ENCODE results near the gene UGT1A1.

UGT1A1 gene

GRCh38 chr2:233756429-233757081 lies 3.5 kb upstream of the UGT1A1 start:
- in situ Hi-C loops (cut with MboI; ENCODE audit: low sequenced_read_pairs) = no loop called here

GRCh38 chr2:233758141-233758540 lies 1.9 kb upstream of the UGT1A1 start:
- in situ Hi-C loops (cut with MboI; ENCODE audit: low sequenced_read_pairs) = no loop called here

- in situ Hi-C loops (cut with MboI; ENCODE audit: low sequenced_read_pairs) = no loop called here
Measured at GRCh38 chr2:233758849-233759248, 1.2 kb upstream of the UGT1A1 start.

- in situ Hi-C loops (cut with MboI; ENCODE audit: low sequenced_read_pairs) = no loop called here
Measured at GRCh38 chr2:233761040-233761769, 1.1 kb downstream of the UGT1A1 start.

- in situ Hi-C loops (cut with MboI; ENCODE audit: low sequenced_read_pairs) = no loop called here
Measured at GRCh38 chr2:233764264-233764663, 4.2 kb downstream of the UGT1A1 start.

- in situ Hi-C loops (cut with MboI; ENCODE audit: low sequenced_read_pairs) = no loop called here
Measured at GRCh38 chr2:233764761-233765160, 4.7 kb downstream of the UGT1A1 start.

- in situ Hi-C loops (cut with MboI; ENCODE audit: low sequenced_read_pairs) = no loop called here
Measured at GRCh38 chr2:233766416-233766815, 6.3 kb downstream of the UGT1A1 start.

- in situ Hi-C loops (cut with MboI; ENCODE audit: low sequenced_read_pairs) = no loop called here
Measured at GRCh38 chr2:233768076-233768475, 8.0 kb downstream of the UGT1A1 start.

- in situ Hi-C loops (cut with MboI; ENCODE audit: low sequenced_read_pairs) = no loop called here
Measured at GRCh38 chr2:233769260-233769659, 9.2 kb downstream of the UGT1A1 start.

GRCh38 chr2:233772153-233772552 lies 12.1 kb downstream of the UGT1A1 start:
- in situ Hi-C loops (cut with MboI; ENCODE audit: low sequenced_read_pairs) = no loop called here

- in situ Hi-C loops (cut with MboI; ENCODE audit: low sequenced_read_pairs) = no loop called here
Measured at GRCh38 chr2:233772583-233772982, 12.5 kb downstream of the UGT1A1 start.

GRCh38 chr2:233773854-233774253 lies 13.8 kb downstream of the UGT1A1 start:
- in situ Hi-C loops (cut with MboI; ENCODE audit: low sequenced_read_pairs) = no loop called here

- in situ Hi-C loops (cut with MboI; ENCODE audit: low sequenced_read_pairs) = no loop called here
Measured at GRCh38 chr2:233775414-233775813, 15.3 kb downstream of the UGT1A1 start.

- in situ Hi-C loops (cut with MboI; ENCODE audit: low sequenced_read_pairs) = no loop called here
Measured at GRCh38 chr2:233778030-233778429, 18.0 kb downstream of the UGT1A1 start, which contains the start of gene MROH2A. MROH2A (plus strand) TSS chr2:233778330; CDS start chr2:233779359, 1,029 bp downstream.

- in situ Hi-C loops (cut with MboI; ENCODE audit: low sequenced_read_pairs) = no loop called here
Measured at GRCh38 chr2:233779722-233780121, 19.7 kb downstream of the UGT1A1 start.

- in situ Hi-C loops (cut with MboI; ENCODE audit: low sequenced_read_pairs) = no loop called here
Measured at GRCh38 chr2:233780771-233781170, 20.7 kb downstream of the UGT1A1 start.

- in situ Hi-C loops (cut with MboI; ENCODE audit: low sequenced_read_pairs) = no loop called here
Measured at GRCh38 chr2:233789554-233789953, 29.5 kb downstream of the UGT1A1 start.

- in situ Hi-C loops (cut with MboI; ENCODE audit: low sequenced_read_pairs) = no loop called here
Measured at GRCh38 chr2:233791151-233791882, 31.2 kb downstream of the UGT1A1 start.

- in situ Hi-C loops (cut with MboI; ENCODE audit: low sequenced_read_pairs) = no loop called here
Measured at GRCh38 chr2:233791883-233792329, 31.8 kb downstream of the UGT1A1 start.

- in situ Hi-C loops (cut with MboI; ENCODE audit: low sequenced_read_pairs) = no loop called here
Measured at GRCh38 chr2:233792720-233793119, 32.6 kb downstream of the UGT1A1 start.

GRCh38 chr2:233793465-233794127 lies 33.5 kb downstream of the UGT1A1 start:
- in situ Hi-C loops (cut with MboI; ENCODE audit: low sequenced_read_pairs) = no loop called here
